Activated T-cell treated with anti-CD3 and anti-CD28 coated beads, Interleukin-2, amount 50 U/mL, for 48 hours (primary cell): Measurements from ENCODE around the gene SRGAP2.
A peak's percentile ranks its signal among the peaks of the same experiment; 100 is the strongest.
"Not testable (repeated sequence)": the region's sequence is repeated elsewhere in the genome, so short reads cannot be mapped to it uniquely, and the experiment has no call there.

ENCODE experiments used
- DNase-seq, 2 experiments: peaks; one replicate each; pipeline ENCODE4 v3.0.0-alpha.2; 2020

The SRGAP2 gene

GRCh38 chr1:206203364-206204158 is at the start of gene SRGAP2:
Gene SRGAP2 (plus strand): TSS chr1:206203541. CDS start chr1:206205971, 2,430 bp downstream.
- DNase-seq = peak; percentile 71 to 79

GRCh38 chr1:206167350-206168029 is 35.9 kb upstream of the SRGAP2 start:
- not testable (repeated sequence) for DNase-seq

DNA sequence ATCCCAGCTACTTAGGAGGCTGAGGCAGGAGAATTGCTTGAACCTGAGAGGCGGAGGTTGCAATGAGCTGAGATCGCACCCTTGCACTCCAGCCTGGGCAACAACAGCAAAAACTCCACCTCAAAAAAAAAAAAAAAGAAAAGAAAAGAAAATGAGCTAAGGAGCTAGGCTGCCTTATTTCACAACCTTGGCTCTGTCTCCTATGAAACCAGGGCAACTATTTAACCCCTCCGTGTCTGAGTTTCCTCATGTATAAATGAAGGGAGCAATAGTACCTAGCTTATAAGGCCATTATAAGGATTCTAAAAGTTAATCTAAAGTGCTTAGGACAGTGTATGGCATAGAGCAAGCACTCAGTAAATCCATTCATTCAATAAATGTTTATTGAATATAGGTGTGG is 33.5 kb upstream of the SRGAP2 start:
- not testable (repeated sequence) for DNase-seq

- not testable (repeated sequence) for DNase-seq
These were observed 30.1 kb upstream of the SRGAP2 start for GRCh38 chr1:206173110-206173719.

DNA sequence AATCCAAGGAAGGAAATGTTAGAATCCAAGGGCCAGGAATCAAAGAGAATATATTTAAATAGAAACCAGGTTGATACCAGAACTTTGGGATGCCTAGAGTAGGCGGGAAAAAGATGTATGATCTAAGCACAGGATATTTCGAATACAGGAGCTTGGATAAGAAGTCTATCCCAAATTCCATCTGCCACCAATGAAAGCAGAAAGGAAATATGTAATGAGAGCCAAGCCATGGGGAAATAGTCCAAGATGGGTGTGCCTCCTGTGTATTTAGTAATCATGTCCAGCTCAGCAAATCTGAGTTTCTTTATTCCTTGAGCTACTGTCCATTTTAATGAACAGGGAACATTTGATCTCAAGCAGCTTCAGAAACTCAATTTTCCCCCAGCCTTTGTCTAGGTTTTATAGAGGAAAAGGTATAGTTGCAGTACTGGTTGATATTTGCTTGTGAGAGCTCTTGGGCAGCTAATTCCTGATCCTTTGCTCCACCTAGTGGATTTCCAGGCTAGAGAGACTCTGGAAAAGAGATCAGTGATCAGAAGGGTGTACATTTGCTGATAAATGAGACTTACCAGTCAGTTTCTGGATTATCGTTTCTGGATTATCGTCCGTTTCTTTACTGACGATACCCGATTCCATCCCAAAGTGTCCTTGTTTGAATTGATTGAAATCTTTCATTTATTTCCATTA is 29.0 kb upstream of the SRGAP2 start:
- DNase-seq = not testable (repeated sequence)

GRCh38 chr1:206175459-206176113 is 27.8 kb upstream of the SRGAP2 start:
- not testable (repeated sequence) for DNase-seq

DNA sequence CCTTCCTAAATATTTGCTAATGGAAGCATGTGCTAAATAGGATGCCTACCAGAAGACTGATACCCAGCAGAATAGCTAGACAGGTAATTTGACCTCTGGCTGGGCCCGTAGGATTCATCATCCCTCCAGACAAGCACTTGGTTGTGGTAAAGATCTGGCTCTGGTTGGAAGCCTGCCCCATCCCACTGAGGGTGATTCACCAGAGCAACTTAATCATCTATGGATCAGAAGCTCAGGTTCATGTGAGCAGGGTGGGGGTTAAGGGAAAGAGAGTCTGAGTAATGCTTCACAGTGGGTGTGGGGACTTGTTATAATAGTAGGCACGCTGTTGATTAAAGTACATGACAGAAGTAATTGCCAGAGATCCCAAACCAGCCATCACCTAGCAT is 27.2 kb upstream of the SRGAP2 start:
- peak; percentile 29 to 36 for DNase-seq

DNA sequence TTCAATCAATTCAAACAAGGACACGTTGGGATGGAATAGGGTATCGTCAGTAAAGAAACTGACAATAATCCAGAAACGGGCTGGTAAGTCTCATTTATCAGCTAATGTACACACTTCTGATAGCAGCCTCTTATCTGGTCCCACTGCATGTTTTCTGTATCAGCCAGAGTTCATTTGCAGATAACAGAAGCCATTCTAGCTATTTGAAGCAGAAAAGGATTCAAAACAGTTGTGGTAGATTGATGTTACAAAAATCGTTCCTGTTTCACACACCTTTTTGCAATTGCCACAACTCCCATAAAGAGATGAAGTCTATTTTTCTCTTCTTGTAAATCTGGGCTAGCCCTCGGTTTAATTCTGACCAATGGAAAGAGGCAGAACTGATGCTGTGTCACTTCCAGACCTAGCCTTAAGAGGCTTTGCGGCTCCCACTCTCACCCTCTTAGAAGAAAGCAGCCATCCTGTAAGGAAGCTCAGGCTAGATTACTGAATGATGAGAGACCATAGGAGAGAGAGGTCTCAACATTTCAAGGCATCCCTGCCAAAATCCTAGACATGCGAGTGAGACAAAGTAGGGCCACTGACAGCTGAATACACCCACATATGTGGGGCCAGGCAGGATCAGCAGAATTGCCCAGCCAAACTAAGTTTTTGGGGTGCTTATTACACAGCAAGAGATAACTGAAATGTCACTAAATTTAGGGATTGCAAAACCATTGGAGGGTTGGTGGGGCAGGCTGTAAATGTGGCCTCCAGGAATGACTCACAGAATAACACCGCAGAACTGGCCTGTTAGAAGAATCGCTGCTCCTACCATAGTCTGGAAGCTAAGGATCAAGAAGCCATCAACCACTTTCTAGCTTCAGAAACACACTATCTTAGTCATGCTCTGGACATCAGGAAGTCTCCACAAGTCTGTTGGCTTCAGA is 25.0 kb upstream of the SRGAP2 start:
- not testable (repeated sequence) for DNase-seq

DNA sequence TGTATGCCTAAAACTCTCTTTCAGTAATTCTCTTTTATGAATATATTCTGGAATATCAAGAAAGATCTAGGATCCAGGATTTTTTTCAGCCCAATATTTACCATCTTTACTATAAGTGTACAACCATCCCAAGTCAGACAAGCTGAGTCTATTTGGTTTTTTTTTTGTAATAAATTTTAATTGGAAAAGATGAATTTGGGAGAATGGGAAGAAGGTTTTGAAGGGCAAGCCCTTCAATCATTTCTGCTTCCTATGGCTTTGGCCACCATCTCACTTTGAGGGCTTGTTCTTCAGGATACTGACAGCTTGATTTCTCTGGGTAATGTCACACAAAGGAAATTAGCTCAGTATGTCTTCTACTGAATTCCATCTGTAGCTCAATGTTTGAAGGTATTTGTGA is 23.7 kb upstream of the SRGAP2 start:
- not testable (repeated sequence) for DNase-seq

DNA sequence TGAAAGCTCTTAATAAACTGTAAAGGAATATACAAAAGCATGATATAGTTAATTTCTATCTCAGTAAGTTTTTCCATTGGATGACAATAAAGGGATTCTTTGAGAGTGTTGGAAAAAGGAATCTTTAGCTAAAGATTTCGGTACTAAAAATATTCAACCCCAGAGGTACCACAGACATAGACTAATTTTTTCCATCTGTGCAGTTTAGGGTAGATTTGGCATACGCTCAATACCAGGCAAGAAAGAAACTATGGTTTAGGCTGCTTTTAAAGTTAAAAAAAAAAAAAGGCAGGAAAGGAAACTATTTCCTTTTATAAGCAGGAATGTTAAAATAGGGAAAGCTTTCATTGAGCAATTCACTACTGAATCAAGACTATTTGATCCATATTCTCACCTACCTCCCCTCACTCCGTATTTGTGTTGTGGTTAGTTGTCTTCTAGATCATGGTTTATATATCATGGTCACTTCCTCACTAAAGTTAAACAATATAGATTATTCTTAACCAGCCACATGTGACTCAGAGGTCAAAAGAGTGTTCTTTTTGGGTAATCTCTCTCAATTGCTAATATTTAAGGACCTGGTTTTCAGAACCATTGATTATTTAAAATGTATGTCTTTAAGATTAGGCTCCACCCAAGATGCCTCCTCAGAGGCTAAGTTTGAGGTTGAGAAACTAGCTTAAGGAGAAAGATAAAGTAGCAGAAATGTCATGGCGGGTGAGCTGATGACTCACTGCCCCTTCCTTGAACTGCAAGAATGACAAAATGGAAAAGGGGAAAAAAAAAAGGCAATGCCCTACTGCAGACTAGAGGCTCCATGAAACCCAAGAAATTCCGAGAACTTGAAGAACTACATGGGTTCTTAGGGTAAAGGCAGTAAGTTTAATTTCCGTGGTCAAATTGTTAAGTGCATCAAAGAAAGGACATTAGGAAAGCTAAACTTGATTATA is 20.7 kb upstream of the SRGAP2 start:
- DNase-seq = not testable (repeated sequence)

DNA sequence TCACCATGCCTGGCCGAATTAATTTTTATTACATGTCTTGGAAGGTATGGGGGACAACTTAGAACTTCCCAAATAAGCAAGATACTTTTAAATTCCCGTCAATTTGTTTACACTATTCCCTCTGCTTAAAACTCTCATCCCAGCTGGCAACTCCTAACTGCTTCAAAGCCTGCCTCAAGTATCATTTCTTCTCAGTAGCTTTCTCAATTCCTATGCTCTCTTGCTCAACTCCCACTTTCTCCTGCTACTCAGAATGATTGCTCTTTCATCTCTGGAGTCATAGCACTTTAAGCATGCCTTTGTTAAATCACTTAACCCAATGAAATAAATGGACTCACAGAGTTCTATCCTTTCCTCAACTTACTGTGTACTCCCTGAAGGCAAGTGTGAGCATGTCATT is 19.6 kb upstream of the SRGAP2 start:
- DNase-seq = not testable (repeated sequence)

DNA sequence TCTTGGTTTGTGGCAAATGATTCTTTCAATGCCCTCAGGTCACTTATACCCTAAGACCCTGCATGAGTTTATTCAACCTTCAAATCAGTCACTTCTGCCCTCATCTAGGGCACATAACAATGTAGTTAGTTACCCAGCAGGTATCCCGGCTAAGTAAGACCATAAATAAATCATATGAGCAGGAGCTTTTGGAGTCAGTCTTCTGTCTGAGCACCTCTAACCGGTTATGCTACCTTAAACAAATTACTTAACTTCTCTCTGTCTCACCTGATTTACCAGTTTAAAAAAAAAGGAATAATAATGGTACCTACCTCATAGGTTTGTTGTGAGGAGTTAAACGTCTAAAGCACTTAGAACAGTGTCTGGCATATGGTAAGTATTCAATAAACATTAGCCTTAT is 17.6 kb upstream of the SRGAP2 start:
- not testable (repeated sequence) for DNase-seq

GRCh38 chr1:206186826-206187225 is 16.5 kb upstream of the SRGAP2 start:
- DNase-seq = not testable (repeated sequence)

GRCh38 chr1:206195182-206195581 is 8.2 kb upstream of the SRGAP2 start:
- DNase-seq = not testable (repeated sequence)

DNA sequence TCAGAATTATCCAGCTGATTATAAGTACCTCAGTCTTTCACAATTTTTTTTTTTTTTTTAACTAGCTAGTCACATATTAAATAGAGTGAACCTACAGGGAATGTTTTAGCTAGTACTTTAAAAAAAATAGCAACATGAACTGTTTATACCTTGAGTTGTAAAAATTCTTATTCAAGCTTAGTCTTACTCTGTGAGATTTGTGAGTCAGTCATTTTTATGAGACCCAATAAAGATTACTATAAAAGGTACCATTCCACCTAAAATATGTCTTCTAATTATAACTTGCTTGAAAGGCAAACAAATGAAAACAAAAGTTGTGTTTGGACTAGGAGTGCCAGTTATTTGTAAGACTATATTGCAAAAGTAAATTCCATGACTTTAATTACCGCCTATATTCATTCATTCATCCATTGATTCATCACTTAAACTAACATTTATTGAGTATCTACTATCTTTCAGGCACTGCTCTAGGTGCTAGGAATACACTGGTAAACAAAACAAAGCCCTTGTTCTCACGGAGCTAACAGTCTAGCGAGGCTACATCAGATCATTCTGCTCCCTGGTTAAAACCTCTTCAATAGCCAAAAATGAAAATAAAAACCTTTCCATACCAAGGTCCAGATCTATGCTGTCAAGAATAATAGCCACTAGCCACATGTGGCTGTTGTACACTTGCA is 6.5 kb upstream of the SRGAP2 start:
- DNase-seq = not testable (repeated sequence)

GRCh38 chr1:206202789-206203363 is 465 bp upstream of the SRGAP2 start, which contains the start of gene FAM72A:
Gene FAM72A (minus strand): TSS chr1:206202839. CDS start chr1:206202025, 814 bp downstream.
- DNase-seq = peak; percentile 96

DNA sequence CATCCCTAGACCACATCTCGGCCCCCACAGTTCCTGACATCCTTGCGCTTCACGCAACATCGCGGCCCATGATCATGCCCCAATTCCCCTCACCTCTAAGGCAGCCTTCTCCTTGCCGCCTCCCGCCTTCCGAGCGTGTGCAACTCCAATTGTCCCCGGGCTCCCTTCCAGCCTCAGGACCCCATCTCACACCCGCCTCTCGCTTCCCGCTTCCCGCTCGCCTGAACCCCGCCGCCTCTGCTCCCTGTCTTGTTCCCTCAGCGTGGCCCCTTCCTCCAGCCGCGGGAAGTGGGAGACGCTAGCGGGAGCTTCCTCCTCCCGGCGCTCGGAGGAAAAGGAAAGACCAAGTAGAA is 794 bp downstream of the SRGAP2 start:
- DNase-seq = peak; percentile 25 to 31

GRCh38 chr1:206204871-206205270 is 1.5 kb downstream of the SRGAP2 start:
- DNase-seq = peak; percentile 27 to 30

GRCh38 chr1:206205569-206205968 is 2.2 kb downstream of the SRGAP2 start:
- DNase-seq = peak in 1 of 2 experiments; percentile 36
